ENCODE data around the gene FBXL17. TPM values are rescaled to one million over a fixed set of nuclear protein-coding genes. Genes with fewer than 3 reads are reported as not detected.

Gene FBXL17
- total RNA-seq, 1 experiment from 2014 or later: 18.0 TPM

- no peak for DNase-seq (ENCODE audit: low spot score)
Measured at GRCh38 chr5:108373426-108373825, 8.5 kb downstream of the FBXL17 start.

- DNase-seq (ENCODE audit: low spot score): no peak
Measured at GRCh38 chr5:108372369-108372768, 9.5 kb downstream of the FBXL17 start.

GRCh38 chr5:108371263-108371662, 10.6 kb downstream of the FBXL17 start:
- DNase-seq (ENCODE audit: low spot score): no peak

GRCh38 chr5:108369167-108369566, 12.7 kb downstream of the FBXL17 start:
- DNase-seq (ENCODE audit: low spot score): no peak

GRCh38 chr5:108367679-108368334, 14.1 kb downstream of the FBXL17 start:
- DNase-seq (ENCODE audit: low spot score): no peak

- DNase-seq (ENCODE audit: low spot score): no peak
Measured at GRCh38 chr5:108366500-108366899, 15.4 kb downstream of the FBXL17 start.

GRCh38 chr5:108361771-108362170, 20.1 kb downstream of the FBXL17 start:
- DNase-seq (ENCODE audit: low spot score): no peak

GRCh38 chr5:108361239-108361638, 20.7 kb downstream of the FBXL17 start:
- DNase-seq (ENCODE audit: low spot score): no peak

- no peak for DNase-seq (ENCODE audit: low spot score)
Measured at GRCh38 chr5:108360280-108360679, 21.6 kb downstream of the FBXL17 start.

- no peak for DNase-seq (ENCODE audit: low spot score)
Measured at GRCh38 chr5:108356286-108356685, 25.6 kb downstream of the FBXL17 start.

- no peak for DNase-seq (ENCODE audit: low spot score)
Measured at GRCh38 chr5:108353087-108353486, 28.8 kb downstream of the FBXL17 start.

GRCh38 chr5:108345541-108346171, 36.2 kb downstream of the FBXL17 start:
- DNase-seq (ENCODE audit: low spot score): peak; percentile 62

GRCh38 chr5:108344103-108344822, 37.6 kb downstream of the FBXL17 start:
- DNase-seq (ENCODE audit: low spot score): no peak

- no peak for DNase-seq (ENCODE audit: low spot score)
Measured at GRCh38 chr5:108341866-108342265, 40.0 kb downstream of the FBXL17 start.

GRCh38 chr5:108340131-108340530, 41.8 kb downstream of the FBXL17 start:
- DNase-seq (ENCODE audit: low spot score): no peak

- no peak for DNase-seq (ENCODE audit: low spot score)
Measured at GRCh38 chr5:108339220-108339619, 42.7 kb downstream of the FBXL17 start.

GRCh38 chr5:108334225-108334624, 47.7 kb downstream of the FBXL17 start:
- DNase-seq (ENCODE audit: low spot score): no peak

GRCh38 chr5:108326982-108327381, 54.9 kb downstream of the FBXL17 start:
- DNase-seq (ENCODE audit: low spot score): no peak

- no peak for DNase-seq (ENCODE audit: low spot score)
Measured at GRCh38 chr5:108324886-108325285, 57.0 kb downstream of the FBXL17 start.

GRCh38 chr5:108321341-108321740, 60.6 kb downstream of the FBXL17 start:
- no peak for DNase-seq (ENCODE audit: low spot score)

GRCh38 chr5:108320231-108320630, 61.7 kb downstream of the FBXL17 start:
- no peak for DNase-seq (ENCODE audit: low spot score)

- no peak for DNase-seq (ENCODE audit: low spot score)
Measured at GRCh38 chr5:108315829-108316228, 66.1 kb downstream of the FBXL17 start.

- DNase-seq (ENCODE audit: low spot score): no peak
Measured at GRCh38 chr5:108312258-108312657, 69.6 kb downstream of the FBXL17 start.
